Activated T-cell treated with anti-CD3 and anti-CD28 coated beads, Interleukin-2, amount 50 U/mL, for 1 hour (primary cell): Measurements from ENCODE around the gene CNTROB.

ENCODE experiments used
- DNase-seq: peaks from one replicate; pipeline ENCODE4 v3.0.0-alpha.2; 2020

The CNTROB gene

DNA sequence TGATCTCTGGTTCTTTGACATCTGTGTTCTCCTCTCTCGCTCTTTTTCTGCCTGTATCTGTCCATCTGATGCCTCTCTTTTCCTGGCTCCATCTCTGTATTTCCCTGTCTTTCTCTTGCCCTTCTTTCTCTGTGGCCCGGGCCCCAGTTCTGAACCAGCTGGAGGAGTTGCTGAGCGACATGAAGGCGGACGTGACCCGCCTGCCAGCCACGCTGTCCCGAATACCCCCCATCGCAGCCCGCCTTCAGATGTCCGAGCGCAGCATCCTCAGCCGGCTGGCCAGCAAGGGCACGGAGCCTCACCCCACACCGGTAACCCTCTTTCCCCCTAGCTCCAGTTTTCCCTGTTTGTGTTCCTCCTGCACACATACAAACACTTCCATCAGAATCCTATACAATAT, 21.7 kb upstream of the CNTROB start:
- DNase-seq, result no peak

DNA sequence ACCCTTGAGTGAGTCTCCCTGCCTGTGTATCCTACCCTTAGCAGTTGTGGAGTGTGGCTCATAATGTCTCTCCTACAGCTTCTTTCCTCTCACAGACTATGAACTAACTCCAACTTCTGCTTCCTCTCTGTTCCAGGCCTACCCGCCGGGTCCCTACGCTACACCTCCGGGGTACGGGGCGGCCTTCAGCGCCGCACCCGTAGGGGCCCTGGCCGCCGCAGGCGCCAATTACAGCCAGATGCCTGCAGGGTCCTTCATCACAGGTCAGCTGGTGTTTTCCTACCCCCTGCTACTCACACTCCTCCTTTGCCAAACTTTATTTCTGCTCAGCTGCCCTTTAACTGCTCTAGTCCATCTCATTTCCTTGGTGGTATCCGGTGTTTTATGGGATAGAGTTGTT, 21.3 kb upstream of the CNTROB start:
- DNase-seq, result no peak

DNA sequence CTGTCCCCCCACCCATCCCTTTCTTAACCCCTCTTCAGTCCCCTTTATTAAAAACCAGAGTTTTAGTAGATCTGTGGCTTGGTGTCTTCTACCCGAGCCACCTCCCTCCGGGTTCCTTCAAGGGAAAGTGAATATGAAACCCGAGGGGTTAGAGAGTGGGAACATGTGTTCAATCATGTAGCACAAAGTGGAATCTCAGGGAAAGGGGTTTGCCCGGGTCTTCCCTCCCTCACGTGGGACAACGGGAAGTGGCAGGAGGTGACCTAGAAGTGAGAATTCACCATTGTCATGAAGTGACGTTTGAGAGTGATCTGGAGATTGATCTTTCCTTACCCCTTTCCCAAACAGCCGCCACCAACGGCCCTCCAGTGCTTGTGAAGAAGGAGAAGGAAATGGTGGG, 20.9 kb upstream of the CNTROB start:
- DNase-seq, result no peak

DNA sequence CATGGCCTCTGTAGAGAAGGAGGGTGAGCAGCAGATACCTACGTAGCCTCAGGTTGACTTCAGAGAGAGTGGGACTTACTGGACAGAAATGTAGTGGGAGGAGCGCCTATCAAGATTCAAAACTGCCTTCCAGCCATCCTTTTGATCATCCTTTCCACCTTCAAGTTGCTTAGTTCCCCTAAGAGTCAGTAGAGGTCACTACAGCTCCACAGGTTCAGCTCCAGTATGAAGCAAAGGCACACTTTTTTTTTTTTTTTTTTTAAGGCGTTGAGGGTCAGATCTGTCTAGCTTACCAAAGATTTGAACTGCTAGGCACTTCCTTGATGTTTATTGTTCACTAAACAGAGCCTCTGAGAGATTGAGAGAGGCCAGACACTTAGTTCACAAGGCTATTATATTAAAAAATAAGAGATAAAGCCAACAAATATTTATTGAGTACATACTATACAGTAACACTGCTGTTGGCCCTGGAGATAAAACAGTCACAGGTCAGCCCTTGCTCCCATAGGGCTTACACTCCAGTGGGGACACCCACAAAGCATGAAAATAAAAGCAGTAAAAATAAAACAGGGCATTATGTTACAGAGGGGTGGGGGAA, 19.0 kb upstream of the CNTROB start:
- DNase-seq, result no peak

DNA sequence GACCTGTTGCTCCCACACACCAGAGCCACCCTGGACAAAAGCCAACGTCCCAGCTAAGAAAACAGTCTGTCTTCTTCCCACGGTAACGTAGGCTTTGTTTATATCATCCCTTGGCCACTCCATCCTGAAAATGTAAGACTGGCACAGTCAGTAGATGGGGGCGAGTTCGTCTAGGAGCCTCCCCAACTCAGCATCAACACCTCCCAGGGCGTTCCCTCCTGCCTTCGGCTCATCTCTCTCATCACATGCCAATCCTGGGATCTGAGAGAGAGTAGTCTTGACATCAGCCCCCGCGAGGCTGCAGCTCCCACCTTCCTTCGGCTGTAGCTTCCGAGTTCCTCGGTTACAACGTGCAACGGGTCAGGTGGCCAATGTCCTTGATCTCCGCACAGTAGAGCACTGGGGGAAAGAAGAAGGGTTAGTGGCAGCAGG, 16.8 kb upstream of the CNTROB start:
- DNase-seq, result no peak

DNA sequence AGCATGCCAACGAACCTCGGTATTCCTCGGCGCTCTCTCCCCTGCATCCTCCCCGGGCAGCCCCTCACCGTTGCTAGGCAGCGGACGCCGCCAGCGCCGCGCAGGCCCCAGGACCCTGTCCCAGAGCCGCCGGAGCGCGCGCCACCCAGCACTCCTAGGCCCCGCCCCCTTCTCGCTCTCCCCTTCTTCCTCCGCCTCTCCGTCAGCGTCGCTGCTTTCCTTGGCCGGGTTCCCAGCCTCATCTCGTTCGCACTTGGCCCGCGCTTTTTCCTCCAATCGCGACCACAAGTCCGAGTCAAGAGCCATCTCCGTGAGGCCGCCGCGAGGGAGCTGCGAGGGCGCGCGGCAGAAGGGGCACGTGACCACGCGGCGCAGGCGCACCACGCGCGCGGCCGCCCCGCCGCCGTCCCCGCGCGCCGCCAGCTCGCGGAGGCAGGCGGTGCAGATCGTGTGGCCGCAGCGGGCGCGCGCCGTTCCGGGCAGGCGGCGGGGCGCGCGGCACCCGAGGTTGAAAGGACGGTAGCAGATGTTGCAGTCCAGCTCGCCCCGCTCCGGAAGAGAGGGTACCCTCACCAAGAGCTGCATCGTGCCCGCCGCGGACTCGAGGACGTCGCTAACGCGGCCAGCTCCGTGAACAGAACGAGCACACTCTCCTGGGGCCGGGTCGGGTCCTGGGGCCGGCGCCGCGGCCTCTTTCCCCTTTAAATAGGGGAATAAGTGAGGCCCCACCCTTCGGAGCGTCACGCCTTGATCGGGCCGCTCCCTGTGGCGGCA, 16.2 kb upstream of the CNTROB start, which contains the start of gene RNF227:
Gene RNF227 (minus strand): TSS at position 679 of the 774 bp plus-strand sequence. CDS start 94 bp downstream, at position 585.
- DNase-seq, result peak; percentile 84

DNA sequence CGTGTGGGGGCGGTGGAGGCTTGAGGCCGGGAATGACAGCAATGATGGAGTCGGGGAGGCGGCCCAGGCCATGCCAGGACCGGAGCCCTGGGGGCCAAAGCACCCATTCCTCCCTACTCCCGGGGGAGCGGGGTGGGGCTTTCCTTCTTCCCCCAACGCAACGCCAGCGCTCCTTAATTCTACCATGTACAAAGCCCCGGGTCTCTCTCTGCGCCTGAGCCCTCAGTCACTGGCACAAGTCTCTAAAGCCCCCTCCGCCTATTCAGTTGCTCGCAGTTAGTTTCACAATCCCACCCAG, 15.7 kb upstream of the CNTROB start:
- DNase-seq, result no peak

DNA sequence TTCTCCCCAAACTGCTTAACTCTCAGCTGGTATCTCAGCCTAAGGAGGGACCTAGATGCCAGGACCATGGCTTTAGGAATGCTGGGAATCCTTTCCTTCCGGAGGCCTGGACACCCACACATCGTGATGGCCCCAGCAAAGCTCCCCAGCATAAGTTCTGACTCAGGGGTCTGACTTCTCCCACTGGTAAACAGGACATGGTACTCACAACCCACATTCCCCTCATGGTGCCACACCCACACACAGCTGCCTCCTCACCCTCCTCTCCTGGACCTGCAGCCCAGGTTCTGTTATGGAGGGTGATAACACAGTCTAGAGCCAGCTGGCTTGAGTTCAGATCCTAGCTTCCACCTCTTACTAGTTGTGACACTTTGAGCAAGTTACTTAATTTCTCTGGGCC, 15.2 kb upstream of the CNTROB start:
- DNase-seq, result no peak

DNA sequence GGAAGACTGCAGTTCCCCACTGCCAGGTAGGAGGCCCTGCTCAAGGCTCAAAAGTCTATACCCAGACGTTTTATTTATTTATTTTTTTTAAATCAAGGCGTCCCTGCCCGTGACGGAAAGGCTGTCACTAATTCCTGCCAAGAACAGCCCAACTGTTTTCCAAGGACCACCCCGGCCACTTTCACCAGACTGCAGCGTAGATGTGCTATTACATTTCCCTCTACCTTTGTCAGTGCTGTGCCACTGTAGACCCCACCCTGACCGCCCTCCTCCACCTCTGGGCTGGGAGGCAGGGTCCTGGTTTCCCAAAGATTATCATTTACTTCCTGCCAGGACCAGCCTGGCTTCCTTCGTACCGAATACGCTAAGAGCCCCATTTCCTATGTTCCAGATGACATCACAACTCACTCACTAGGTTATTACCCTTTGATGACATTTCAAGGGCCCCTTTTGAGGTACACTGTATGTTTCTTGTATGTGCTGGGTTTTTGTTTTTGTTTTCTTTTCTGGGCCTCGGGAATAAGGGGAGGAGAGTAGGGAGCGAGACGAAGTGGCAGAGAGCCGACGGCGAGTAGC, 9.6 kb upstream of the CNTROB start:
- peak; percentile 31 for DNase-seq

DNA sequence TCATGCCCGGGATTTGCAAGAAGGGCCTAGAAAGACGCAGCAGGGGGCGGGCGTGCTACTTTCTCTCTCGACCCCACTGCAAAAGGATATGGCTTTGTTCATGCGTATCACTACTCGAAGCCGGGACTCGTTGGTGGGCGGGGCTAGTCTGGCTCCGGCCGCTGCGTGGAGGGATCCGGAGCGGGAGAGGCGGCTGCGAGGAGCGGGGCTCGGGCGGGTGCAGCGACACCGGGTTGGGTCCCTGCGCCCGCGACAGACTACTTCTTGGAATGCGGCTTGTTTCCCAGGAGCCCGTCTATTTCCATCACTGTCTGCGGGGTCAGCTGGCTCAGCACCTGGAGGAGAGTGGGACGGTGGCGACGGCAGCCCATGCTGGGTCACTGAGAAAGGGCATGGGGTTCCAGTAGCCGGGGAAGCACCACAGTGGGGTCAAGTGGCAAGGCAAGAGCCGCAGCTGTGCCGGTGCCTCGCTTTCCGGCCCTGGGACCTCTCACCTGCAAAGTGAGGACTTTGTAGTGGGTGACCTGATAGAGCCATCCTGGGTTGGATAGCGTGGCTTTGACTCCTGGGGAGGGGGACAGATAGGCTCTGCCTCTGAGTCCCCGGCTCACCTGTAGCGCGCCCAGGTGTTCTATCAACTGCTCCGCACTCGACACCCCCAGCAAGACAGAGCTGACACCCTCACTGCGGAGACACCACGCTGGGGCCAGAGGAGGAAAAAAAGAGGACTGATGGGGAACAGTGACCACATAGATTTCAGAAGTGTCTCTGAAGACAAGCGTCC, 9.0 kb upstream of the CNTROB start:
- peak; percentile 84 for DNase-seq

DNA sequence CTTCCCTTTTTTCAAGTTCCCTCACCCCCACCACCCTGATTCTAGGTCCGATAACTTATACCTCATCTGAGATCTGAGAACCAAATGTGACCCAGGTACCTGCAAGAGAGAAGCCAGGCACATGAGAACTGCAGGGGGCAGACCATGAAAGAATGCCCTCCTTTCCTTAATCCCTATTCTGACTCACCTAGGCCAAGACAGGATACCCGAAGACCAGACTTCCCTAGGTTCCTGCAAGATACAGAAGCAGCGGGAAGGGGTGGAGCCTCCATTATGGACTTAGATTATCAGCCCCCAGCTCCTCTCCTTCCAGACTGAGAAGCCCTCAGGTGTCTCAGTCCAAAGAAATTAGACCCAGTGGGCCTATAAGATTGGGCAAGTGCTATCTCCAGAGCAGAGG, 4.4 kb upstream of the CNTROB start:
- no peak for DNase-seq

DNA sequence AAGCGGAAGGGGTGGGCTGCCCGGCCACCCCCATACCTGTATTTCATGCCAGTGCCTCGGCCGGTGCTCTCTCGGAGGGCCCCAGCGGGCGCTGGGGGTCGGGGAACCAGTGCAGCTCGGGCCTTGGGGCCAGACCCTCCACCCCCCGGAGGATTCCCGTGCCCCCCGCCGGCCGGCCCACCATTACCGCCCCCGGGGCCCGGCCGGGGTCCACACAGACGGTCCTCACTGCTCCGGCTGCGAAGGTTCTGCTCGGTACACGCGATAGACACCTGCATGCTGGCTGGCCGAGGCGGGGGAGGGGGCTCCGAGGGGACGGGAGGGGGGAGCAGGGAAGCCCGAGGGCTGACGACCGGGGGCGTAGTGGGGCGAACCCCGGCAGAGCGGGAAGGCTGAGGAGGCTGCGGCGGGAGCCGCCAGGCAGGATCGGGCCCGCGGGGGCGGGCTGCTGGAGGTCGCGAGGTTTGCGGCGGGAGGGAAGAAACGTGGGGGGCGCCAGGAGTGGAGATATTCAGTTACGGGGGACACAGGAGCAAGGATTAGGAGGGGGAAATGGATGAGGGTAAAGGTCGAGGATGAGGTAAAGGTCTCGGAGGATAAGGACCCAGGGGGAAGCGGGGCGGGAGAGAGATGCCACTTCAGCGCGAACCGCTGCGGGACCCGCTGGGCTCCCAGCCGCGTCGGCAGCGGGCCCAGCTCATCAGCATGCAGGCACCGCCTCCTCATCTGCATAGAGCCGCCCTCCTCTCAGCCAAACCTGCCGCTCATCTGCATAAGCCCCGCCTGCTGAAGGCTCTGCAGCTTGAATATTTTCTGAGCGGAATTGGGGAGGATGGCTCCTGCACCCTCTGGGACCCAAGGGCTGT, 2.6 kb upstream of the CNTROB start, which contains the start of gene KCNAB3:
Gene KCNAB3 (minus strand): TSS at position 699 of the 866 bp plus-strand sequence. CDS start 421 bp downstream, at position 278.
- peak; percentile 61 for DNase-seq

DNA sequence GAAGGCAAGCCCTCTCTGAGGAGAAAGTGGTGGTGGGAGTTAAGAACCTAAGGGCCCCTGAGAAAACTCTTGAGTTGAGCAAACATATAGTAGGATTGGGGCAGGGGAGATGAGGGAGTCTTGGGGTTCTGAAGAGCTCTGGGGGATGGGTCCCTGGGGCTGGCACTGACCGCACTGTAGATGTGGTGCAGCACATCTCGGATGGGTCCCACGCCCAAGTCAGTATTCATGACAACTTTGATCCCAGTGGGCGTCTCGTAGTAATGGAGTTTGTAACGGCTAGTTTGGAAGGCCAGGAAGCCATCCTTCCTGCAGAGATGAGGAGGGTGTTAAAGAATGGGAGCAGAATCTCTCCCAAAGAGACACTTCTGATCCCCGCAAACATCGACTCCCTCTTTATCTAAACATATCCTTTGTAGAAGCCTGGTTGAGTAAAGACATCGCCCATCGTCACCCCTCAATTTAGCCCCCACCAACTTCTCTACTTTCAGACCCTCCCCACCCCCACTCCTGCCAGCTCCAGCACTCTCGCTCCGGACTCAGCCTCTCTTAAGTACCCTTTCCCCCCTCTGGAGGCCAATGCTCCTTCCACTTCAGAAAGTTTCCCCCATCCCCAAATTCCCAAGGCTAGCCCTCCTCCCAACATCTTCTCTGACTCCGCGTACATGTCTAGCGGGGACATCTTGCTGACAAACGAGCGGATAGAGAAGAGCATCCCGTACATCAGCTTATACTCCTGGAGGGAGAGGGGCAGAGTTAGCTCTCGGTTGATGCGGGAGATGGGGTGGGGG, 970 bp upstream of the CNTROB start:
- DNase-seq, result no peak

DNA sequence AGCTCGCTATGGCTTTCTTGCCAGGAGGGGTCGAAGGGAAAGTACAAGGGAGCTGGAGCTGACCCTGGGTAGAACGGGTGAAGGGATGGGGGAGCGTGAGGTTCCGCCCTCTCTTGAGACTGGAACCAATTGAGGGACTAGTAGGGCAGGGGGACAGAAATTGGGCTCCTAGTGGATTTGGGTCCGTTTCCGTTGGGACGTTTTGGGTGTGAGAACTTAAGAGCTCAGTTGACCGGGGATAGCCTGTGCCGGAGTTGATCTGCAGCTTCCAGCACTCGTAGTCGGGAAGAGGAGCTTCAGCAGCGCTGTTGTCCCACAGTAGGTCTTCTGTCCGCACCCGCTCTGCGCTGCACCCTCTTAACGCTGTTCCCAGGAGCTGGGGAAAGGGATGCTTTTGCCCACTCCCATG, 481 bp downstream of the CNTROB start:
- peak; percentile 43 for DNase-seq

DNA sequence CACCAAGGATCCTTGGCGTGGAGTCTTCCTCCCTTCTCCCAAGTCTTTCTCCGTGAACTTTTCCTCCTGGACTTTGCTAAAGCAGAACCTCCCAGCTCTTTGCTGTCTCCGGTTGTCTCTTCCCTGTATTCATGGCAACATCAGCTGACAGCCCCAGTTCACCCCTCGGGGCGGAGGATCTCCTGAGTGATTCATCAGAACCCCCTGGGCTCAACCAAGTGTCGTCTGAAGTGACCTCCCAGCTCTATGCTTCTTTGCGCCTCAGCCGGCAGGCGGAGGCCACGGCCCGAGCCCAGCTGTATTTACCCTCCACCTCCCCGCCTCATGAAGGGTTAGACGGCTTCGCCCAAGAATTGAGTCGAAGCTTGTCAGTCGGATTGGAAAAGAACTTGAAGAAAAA, 943 bp downstream of the CNTROB start:
- DNase-seq, result peak; percentile 32

DNA sequence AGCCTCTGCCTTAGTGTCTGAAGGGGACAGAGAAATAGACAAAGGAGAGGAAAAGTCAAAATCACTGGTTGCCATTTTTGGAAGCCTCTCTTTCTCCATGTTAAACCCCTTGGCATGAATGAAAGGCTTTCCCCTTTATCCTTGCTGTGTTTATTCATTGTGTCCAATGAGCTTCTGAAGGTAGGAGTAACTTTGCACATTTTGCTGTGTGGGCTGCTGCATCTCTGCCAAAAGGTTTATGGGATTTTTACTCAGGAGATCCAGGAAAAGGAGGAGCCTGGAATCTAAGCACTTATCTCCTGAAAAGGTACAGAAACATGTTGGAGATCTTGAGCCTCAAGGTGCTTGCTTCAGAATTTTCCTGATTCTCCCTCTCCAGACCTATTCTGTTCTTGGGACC, 3.9 kb downstream of the CNTROB start:
- DNase-seq, result no peak

DNA sequence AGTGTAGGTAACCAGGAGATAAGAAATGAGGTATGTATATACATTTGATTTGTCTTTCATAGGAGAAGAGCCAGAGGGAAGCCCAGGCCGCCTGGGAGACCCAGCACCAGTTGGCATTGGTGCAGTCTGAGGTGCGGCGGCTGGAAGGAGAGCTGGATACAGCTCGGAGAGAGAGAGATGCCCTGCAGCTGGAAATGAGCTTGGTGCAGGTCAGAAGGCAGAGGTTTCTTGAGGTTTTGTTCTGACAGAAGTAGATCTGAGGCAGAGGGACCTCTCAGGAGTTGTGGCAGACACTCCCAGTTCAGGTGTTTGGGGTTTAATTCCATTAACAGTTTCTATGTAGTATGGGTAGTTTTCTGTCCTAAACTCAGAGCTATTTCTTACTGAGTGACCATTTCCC, 8.0 kb downstream of the CNTROB start:
- DNase-seq, result no peak

DNA sequence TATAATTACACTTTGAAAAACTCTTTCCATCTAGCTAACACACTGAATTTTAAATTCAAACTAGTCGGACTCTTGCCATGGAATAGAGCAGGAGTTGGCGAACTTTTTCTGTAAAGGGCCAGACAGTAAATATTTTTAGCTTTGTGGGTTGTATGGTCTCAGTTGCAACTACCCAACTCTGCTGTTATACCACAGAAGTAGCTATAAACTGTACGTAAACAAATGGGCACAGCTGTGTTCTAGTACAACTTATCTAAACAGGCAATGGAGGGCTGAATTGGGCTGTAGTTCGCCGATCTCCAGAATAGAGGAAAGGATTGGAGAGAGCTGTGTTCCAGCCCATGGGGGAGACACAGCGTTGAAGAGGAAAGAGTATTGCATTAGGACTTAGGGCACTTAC, 8.7 kb downstream of the CNTROB start:
- DNase-seq, result no peak

DNA sequence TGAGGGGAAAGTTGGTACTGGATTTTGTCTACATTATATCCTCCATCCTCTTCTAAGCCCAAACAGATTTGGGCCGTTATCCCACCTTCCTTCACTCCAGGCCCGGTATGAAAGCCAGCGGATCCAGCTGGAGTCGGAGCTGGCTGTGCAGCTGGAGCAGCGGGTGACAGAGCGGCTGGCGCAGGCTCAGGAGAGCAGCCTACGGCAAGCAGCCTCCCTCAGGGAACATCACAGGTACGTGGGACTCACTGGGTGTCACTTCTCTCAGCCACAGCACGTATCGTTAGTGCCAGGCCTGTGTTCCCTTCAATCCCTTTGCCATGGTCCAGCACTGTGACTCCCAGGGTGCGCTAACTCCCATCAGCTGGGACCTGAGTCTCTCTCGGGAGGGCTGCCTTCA, 11.3 kb downstream of the CNTROB start:
- DNase-seq, result no peak

DNA sequence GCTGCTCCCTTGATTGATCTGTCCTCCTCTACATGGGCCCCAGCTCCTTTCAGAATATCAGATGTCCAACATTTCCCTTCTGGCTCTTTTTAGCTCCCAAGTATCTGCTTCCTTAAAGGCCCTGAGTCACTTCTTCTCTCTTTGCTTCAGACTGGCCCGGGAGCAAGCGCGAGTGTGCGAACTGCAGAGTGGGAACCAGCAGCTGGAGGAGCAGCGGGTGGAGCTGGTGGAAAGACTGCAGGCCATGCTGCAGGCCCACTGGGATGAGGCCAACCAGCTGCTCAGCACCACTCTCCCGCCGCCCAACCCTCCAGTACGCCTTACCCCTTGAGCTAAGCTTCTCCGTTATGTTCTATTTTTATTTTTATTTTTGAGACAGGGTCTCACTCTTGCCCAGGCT, 12.3 kb downstream of the CNTROB start:
- DNase-seq, result no peak

DNA sequence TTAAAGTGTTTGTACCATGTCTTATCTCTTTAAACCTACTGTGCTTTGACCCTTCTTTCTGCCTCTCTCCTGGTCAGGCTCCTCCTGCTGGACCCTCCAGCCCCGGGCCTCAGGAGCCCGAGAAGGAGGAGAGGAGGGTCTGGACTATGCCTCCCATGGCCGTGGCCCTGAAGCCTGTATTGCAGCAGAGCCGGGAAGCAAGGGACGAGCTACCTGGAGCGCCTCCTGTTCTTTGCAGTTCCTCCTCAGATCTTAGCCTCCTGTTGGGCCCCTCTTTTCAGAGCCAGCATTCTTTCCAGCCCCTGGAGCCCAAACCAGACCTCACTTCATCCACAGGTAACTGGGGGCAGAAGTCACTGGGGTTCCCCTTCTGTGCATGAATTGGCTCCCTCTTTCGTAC, 13.6 kb downstream of the CNTROB start:
- no peak for DNase-seq

DNA sequence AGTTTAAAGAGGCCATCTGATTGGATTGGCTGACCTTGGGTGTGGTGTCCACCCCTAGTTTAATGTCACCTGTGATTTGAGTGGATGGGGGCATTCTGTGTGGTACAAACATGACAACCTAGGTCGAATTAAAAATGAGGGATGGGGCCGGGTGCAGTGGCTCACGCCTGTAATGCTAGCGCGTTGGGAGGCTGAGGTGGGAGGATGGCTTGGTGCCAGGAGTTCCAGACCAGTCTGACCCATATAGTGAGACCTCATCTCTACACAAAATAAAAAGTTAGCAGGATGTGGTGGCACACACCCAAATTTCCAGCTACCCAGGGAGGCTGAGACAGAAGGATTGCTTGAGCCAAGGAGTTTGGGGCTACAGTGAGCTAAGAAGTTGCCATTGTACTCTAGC, 14.4 kb downstream of the CNTROB start:
- DNase-seq, result no peak
